Subcutaneous abdominal adipose tissue (tissue), 5 donors: Measurements from ENCODE around the gene RAD51.

ENCODE experiments used
- H3K27ac ChIP-seq: one replicate; pipeline ENCODE4 v1.7.0; 2013; ENCODE audit warnings: low read depth, mild to moderate bottlenecking, inconsistent platforms, low read length, moderate library complexity
- H3K27me3 ChIP-seq, 5 donors: one replicate each; pipeline ENCODE4 v1.7.0; 2013; ENCODE audit warnings: low read length in 5 of 5, inconsistent platforms in 1 of 5; ENCODE audit not compliant: control insufficient read depth in 5 of 5, insufficient read depth in 4 of 5
- H3K36me3 ChIP-seq, 5 donors: one replicate each; pipeline ENCODE4 v1.7.0; 2013; ENCODE audit warnings: low read length in 5 of 5; ENCODE audit not compliant: control insufficient read depth in 5 of 5, insufficient read depth in 5 of 5
- H3K4me1 ChIP-seq, 5 donors: one replicate each; pipeline ENCODE4 v1.7.0; 2013; ENCODE audit warnings: low read length in 5 of 5, mild to moderate bottlenecking in 3 of 5, moderate library complexity in 1 of 5; ENCODE audit not compliant: control insufficient read depth in 5 of 5, insufficient read depth in 5 of 5
- H3K4me3 ChIP-seq, 5 donors: one replicate each; pipeline ENCODE4 v1.7.0; 2013; ENCODE audit warnings: low read length in 5 of 5, low read depth in 1 of 5
- H3K9ac ChIP-seq, 5 donors: one replicate each; pipeline ENCODE4 v1.7.0; 2013; ENCODE audit warnings: low read length in 5 of 5, mild to moderate bottlenecking in 4 of 5, moderate library complexity in 3 of 5
- H3K9me3 ChIP-seq, 5 donors: one replicate each; pipeline ENCODE4 v1.7.0; 2013; ENCODE audit warnings: low read length in 5 of 5; ENCODE audit not compliant: control insufficient read depth in 5 of 5
- donor health status: healthy.
- donor health status: healthy.
- donor health status: healthy.
- donor health status: healthy.
- donor health status: healthy.

The RAD51 gene

GRCh38 chr15:40755812-40756208 is 60.8 kb downstream of the RAD51 start:
- Histone ChIP-seq H3K36me3 (peaks cover 0 to 19% (median 14%) of the 10 kb centered on the region in 5 donors), H3K27ac (peak overlapping the region; percentile 87), H3K27me3 (no peaks in the 10 kb centered on the region), H3K4me1 (peaks cover 0 to 30% (median 17%) of the 10 kb centered on the region in 5 donors), H3K4me3 (peak overlapping the region in 4 of 5 donors; percentile 85 to 96 (median 88)), H3K9me3 (no peaks in the 10 kb centered on the region), H3K9ac (peak overlapping the region in 4 of 5 donors; percentile 83 to 98 (median 90))

DNA sequence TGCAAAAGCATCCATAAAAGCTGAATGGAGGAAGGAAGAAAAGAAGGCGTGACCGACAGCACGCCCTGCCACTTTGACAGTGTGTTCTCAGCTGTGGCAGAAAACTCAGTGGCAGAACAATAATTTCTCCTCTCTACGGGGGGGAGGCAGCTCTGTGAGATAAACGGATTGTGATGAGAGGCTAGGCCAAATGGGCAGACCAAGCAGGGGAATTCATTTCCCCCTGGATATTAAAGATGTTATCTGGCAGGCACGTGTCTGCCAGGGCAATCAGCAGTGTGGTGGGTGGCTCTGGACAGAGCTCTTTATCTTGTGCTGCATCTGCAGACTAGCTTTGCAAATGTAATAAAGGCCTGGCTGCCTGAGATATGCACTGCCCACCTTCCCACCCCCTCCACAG is 62.0 kb downstream of the RAD51 start:
- H3K27ac ChIP-seq, result no peak overlapping the region
- H3K9me3 ChIP-seq, result no peaks in the 10 kb centered on the region
- H3K9ac ChIP-seq, result no peak overlapping the region
- no peaks in the 10 kb centered on the region for H3K27me3 ChIP-seq
- no peak overlapping the region for H3K4me3 ChIP-seq
- peaks cover 0 to 30% (median 17%) of the 10 kb centered on the region in 5 donors for H3K4me1 ChIP-seq
- H3K36me3 ChIP-seq, result peaks cover 0 to 8% (median 4%) of the 10 kb centered on the region in 5 donors

DNA sequence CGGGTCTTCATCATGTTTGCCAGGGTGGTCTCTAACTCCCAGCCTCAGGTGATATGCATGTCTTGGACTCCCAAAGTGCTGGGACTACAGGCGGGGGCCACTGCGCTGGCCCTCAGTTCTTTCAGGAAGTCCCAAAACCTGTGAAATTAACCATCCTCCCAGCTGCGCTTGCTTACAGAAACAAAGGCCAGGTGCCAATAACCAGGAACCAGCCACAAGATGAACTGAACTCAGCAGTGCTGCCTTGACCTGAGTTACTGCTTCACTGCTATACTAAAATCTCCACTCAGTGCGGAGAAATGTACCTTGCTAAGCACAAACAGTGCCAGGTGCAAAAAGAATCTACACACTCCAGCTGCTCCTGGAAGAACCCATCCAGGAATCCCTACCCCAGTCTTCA is 65.0 kb downstream of the RAD51 start:
- no peak overlapping the region for H3K4me3 ChIP-seq

GRCh38 chr15:40762919-40763800 is 68.2 kb downstream of the RAD51 start:
- Histone ChIP-seq H3K36me3 (peaks cover 0 to 13% (median 11%) of the 10 kb centered on the region in 5 donors), H3K27ac (peak overlapping the region; percentile 83), H3K9me3 (no peaks in the 10 kb centered on the region), H3K9ac (peak overlapping the region in 3 of 5 donors; percentile 53 to 75 (median 56)), H3K4me3 (peak overlapping the region; percentile 44 to 83 (median 68)), H3K27me3 (no peaks in the 10 kb centered on the region), H3K4me1 (peaks cover 7 to 51% (median 47%) of the 10 kb centered on the region in 5 donors)

More for the DNA sequence above, 65.0 kb downstream of the RAD51 start:
- no peaks in the 10 kb centered on the region for H3K36me3 ChIP-seq
- H3K27me3 ChIP-seq, result no peaks in the 10 kb centered on the region
- no peak overlapping the region for H3K9ac ChIP-seq
- H3K27ac ChIP-seq, result no peak overlapping the region
- H3K4me1 ChIP-seq, result peaks cover 7 to 30% (median 26%) of the 10 kb centered on the region in 5 donors
- H3K9me3 ChIP-seq, result no peaks in the 10 kb centered on the region

DNA sequence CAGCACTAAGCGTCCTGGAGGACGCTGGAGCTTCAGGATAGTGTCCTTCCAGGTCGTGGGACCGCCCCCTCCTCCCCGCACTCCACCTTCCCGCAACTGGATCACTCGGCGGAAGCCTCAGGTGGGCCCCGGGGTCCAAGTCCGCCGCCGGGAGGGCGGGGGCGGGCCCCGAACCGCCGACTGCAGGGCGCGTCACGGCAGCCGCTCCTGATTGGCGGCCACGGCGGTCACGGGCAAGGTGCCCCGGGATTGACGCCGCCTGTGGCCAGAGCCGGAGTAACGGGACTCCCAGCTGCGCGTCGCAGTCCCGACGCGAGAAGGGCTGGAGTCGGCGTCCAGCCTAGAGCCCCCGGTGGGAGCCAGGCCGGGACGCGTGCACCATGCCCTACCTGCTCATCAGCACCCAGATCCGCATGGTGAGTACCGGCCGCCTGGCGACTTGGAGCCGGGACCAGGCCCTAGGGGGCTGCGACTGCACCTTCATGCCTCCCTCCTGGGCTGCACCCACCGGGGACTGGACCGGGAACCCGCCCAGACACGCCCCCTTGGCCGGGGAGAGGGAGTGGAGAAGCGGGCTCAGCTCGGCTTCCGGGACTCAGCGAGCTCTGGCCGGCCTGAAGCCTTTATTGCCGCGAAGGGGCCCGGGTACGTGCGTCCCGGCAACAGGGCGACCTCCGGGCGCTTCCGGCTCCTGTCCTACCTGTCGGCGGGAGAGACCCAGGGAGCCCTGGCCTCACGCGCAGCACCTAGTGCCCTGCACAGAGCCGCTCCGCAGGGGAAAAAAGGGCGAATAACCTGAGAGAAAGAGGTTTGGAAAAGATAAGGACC is 69.0 kb downstream of the RAD51 start, which contains the start of gene GCHFR:
Gene GCHFR, plus strand, starts transcription at position 268 of the 828 bp plus-strand sequence. Its CDS starts 113 bp downstream, at position 381.
- no peaks in the 10 kb centered on the region for H3K27me3 ChIP-seq
- H3K9me3 ChIP-seq, result no peaks in the 10 kb centered on the region
- peaks cover 9 to 60% (median 56%) of the 10 kb centered on the region in 5 donors for H3K4me1 ChIP-seq
- peak within 1 kb of the TSS; percentile 67 to 83 (median 68) for H3K4me3 ChIP-seq
- H3K36me3 ChIP-seq, result peaks cover 0 to 14% (median 11%) of the 10 kb centered on the region in 5 donors
- peak within 1 kb of the TSS; percentile 83 for H3K27ac ChIP-seq
- peak within 1 kb of the TSS; percentile 38 to 75 (median 58) for H3K9ac ChIP-seq

GRCh38 chr15:40764629-40765103 is 69.7 kb downstream of the RAD51 start:
- Histone ChIP-seq H3K4me1 (peaks cover 9 to 66% (median 63%) of the 10 kb centered on the region in 5 donors), H3K27me3 (no peaks in the 10 kb centered on the region), H3K4me3 (peak overlapping the region; percentile 67 to 83 (median 68)), H3K9ac (peak overlapping the region; percentile 33 to 75 (median 58)), H3K27ac (peak overlapping the region; percentile 83), H3K9me3 (no peaks in the 10 kb centered on the region), H3K36me3 (peaks cover 0 to 14% (median 11%) of the 10 kb centered on the region in 5 donors)

DNA sequence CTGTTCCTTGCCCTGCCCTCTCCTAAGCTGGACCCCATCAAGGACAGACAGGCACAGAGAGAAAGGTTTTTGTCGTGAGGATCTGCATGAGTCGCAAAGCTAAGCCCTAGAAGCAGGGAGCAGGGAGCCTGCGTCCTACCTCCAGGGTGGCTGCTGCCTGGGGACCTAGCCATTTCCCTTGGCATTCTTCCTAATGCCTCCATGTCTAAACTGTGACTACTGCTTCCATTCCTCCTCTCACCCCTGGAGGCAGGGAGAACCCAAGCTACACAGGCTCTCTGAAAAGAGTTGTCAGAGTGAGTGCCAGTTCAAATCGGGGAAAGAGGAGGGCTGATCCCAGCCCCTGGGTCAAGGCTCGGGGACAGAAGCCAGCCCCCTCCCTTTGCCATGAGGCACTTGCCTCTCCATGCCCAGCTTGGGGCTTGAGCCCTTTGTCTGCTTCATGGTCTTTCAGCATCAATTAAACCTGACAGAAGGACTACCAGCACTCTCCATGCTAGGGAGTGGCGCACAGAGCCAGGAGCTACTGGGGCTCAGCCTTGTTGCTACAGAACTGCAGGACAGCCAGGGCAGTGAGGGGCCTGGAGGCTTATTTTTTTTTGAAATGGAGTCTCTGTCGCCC is 71.3 kb downstream of the RAD51 start:
- no peaks in the 10 kb centered on the region for H3K9me3 ChIP-seq
- peak overlapping the region; percentile 83 for H3K27ac ChIP-seq
- no peaks in the 10 kb centered on the region for H3K27me3 ChIP-seq
- peaks cover 0 to 16% (median 11%) of the 10 kb centered on the region in 5 donors for H3K36me3 ChIP-seq
- no peak overlapping the region for H3K4me3 ChIP-seq
- H3K4me1 ChIP-seq, result peaks cover 13 to 83% (median 79%) of the 10 kb centered on the region in 5 donors
- H3K9ac ChIP-seq, result no peak overlapping the region

DNA sequence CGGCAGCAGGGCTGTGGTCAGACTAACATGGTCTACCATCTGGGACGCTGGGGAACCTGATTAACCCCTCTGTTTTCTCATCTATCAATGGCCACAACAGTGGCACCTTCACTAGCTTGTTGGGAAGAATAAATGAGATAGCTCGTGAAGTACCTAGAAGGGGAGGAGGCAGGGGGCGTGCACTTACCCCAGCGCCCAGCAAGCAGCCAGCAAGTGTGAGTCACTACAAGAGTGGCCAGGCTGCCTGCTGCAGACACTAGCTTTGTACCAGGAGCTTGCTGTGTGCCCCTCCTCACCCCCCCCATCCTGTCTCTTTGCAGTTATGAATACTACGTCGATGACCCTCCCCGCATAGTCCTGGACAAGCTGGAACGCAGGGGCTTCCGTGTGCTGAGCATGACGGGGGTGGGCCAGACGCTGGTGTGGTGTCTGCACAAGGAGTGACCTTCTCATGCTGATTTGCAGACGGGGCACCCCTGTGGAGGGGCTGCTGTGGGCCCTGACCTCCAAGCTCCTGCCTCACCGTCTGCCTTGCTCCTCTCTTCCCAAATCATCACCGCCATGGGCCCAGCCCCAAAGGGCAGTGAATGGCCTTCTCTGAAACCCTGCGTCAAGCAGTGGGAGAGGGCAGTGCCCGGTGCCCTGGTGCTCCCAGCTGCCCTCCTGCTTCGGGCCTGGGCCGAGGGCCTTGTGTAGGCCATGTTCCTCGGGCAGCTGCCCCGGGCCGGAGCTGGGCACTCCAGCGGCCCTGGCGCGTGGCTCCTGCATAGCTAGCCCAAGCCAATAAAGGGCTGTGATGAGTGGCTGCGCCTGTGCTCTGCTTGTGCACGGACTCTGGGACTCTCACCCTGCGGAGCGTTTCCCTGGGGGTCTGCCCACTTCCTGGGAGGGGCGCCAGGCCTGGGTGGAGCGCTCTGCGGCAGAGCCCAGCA is 72.2 kb downstream of the RAD51 start:
- peaks cover 13 to 91% (median 85%) of the 10 kb centered on the region in 5 donors for H3K4me1 ChIP-seq
- peak overlapping the region in 1 of 5 donors; percentile 14 for H3K9ac ChIP-seq
- H3K4me3 ChIP-seq, result no peak overlapping the region
- H3K36me3 ChIP-seq, result peaks cover 0 to 25% (median 11%) of the 10 kb centered on the region in 5 donors
- H3K27me3 ChIP-seq, result no peaks in the 10 kb centered on the region
- H3K9me3 ChIP-seq, result no peaks in the 10 kb centered on the region
- H3K27ac ChIP-seq, result no peak overlapping the region
